NCI-H2196 (cell line): Measurements from ENCODE around the gene RCN2.

Experiments
- DNase-seq: peaks from one replicate; lab custom pipeline; 2025; ENCODE audit not compliant: unreplicated experiment; lab: John Stamatoyannopoulos, UW

The RCN2 gene

GRCh38 chr15:76994001-76994400 is 62.5 kb downstream of the RCN2 start:
- no peak for DNase-seq

- no peak for DNase-seq
Measured at GRCh38 chr15:76994496-76994895, 62.9 kb downstream of the RCN2 start.

DNA sequence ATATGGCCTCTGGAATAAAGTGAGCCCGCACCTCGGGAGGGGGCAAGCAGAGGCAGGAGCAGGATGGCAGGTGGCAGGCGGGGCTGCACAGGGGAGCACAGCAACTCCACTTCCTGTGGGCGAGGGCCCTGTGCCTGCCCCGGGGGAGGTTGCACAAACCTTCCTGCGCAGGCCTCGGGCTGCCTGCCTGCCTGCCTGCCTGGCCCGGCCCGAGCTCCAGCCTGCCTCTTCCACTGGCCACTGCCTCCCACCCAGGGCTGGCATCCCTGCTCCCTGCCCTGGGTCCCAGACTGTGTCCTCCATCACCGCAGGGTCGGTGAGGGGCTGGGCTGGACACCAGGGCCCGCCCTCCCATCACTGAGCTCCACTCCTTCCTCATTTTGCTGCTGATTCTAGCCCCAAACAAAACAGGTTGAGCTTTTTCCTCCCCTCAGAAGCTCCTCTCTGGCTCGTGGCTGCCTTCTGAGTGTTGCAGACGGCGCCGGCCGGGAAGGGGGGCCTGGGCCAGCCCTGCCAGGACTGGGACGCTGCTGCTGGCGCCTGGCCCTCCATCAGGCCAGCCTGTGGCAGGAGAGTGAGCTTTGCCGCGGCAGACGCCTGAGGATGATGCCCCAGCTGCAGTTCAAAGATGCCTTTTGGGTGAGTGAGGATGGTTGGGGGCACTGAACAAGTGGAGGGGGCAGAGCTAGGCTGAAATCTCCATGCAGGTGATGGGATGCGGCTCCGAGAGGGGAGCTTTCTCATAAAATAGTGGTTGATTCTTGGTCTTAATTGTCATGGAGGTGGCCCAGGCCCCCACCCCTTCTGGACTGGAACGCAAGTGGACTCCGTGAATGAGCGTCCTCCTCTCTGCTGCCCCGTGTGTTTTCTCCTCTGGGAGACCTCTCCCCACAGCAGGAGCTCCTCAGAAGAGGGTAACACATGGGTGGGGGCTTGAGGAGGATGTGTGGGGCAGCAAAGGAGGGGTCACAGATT is 63.7 kb downstream of the RCN2 start, which contains the start of gene PSTPIP1:
Gene PSTPIP1 (plus strand): TSS at position 156 of the 975 bp plus-strand sequence. CDS start 448 bp downstream, at position 604.
- DNase-seq, result no peak

DNA sequence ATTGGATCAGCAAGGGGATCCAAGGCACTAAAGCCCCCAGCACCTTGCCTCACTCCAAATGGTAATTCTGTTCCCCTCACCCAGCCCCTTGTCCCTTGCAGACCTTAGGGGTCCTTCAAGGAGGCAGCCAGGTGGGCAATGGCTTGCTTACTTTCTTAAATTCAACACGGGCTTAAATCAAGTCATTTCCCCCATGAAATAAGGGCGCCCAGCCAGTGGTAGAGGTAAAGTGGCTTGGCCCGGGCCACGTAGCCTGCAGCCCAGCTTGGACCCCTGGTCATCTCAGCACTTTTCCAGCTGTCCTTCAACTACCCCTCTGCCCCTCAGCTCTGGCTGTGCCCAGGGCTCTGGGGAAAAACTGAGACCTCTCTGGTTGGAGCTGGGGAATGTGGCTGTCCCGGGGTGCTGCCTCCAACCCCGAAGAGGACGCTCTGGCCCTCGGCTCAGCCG is 64.6 kb downstream of the RCN2 start:
- DNase-seq, result no peak

DNA sequence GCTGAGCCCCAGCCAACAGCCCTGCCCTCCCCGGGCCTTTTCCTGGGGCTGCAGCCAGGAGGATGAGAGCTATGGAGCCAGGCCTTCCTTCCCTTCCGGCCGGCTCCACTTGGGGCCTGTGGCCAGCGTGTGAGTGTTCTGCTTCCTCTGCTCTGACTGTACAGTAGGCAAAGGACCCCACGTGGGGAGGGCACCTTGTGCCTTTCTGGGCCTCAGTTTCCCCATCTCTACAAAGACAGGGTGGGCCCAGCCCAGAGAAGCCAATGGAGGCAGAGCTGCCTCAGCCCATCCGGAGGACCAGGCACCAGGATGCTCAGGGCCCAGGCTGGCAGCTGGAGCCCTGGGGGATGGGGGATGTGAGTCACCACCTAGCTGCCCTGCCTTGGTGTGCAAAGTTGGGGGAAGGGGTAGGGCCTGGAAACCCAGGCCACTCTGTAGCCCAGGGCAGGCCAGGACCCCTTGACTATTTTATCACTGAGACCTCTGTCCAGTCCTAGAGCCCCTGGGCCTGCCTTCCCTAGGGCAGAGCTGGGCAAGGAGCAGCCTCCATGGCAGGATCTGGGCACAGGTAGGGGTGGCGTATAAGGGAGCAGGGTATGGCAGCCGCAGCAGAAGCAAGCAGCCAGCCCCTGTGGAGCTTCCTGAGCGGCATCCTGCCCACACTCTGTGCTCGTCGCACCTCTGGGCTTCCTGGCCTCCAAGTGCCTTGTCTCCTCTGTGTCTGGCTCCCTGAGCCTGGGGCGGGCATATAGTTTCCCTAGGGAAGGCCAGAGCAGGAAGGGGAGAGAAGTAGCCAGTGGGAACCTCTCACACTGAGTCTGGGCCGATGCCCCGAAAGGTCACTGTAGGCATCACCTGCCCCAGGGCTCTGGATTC is 65.2 kb downstream of the RCN2 start:
- no peak for DNase-seq

- DNase-seq, result no peak
Measured at GRCh38 chr15:76998663-76999285, 67.2 kb downstream of the RCN2 start.

DNA sequence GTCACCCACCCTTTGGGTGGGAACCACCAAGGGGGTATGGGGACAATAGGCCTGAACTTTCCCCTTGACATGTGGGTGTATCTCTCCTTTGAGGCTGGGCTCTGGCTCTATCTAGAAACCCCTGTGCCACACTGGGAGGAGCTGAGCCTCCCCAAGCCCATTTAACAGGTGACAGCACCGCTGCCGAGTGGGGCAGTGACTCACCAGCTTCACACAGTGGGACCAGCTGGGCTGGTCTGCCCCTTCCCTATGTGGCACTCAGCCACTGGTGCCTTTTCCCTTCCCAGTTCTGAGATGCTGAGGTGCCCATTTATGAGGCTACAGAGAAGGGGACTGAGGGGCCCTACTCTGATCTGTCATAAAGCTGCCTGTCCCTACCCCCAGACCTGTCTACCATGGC is 68.4 kb downstream of the RCN2 start:
- DNase-seq, result no peak

- no peak for DNase-seq
Measured at GRCh38 chr15:77001351-77001750, 69.8 kb downstream of the RCN2 start.

DNA sequence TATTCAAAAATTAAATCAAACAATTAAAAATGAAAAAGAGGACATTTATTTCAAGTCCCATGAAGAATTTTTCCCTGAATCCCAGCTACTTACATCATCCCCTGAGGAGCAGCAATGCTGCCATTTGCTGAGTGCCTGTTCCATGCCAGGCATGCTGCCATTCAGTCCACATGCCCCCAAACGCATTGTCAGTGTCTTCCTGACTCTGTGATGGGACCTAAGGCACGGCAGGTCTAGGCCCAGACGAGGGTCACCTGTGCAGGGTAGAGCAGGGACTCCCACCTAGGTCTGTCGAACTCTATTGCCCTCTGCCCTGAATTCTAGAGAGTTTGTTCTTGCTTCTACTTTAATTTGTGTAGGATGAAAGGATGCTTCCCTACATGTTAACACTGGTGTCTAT is 70.4 kb downstream of the RCN2 start:
- DNase-seq, result no peak

- DNase-seq, result no peak
Measured at GRCh38 chr15:77002436-77002835, 70.9 kb downstream of the RCN2 start.

- no peak for DNase-seq
Measured at GRCh38 chr15:77002954-77003912, 71.7 kb downstream of the RCN2 start.
